Epidermal melanocyte (primary cell): ENCODE data around the gene PCED1B.
"Not testable (repeated sequence)": the region's sequence is repeated elsewhere in the genome, so short reads cannot be mapped to it uniquely, and the experiment has no call there.

Source experiments
- DNase-seq: peaks from one replicate; pipeline ENCODE4 v3.0.0; 2011; ENCODE audit warnings: low spot score; ENCODE audit not compliant: insufficient read length

The PCED1B gene

DNA sequence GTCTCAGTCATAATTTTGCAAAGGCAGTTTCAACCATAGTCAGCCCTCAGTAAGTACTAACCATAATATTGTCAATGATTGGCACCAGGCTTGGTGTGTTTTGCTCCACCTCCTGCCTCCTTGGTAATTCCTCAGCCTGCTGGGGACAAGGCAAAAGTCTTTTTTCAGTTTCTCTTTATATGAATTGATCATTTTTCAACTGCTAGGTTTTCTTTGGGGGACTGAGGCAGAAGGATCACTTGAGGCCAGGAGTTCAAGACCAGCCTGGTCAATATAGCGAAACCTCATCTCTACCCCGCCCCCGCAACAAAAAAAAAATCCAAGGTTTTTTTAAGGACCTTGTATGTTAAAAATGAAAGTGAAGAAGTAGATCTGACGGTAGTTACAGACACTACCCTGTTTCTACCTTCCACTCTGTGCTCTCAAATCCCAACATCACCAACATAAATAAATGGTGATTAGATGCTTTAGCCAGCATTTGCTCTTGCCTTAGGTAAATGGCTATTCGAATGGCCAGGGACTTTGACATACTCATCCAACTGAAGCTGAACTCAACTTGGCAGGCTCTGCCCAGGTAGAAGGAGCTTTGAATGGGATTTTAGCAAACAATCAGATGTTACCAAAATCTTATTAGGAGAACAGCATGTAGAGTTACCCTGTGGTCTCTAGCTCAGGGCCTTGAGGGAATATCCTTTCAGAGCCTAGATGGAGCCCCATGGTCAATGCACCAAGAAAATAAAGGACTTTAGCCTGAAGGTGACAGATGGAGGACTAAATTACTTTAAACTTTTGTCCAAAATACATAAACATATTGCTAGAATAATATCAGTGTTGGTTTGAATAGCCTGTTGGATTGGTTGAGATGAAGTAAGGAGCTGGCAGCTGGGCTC, 127.3 kb downstream of the PCED1B start:
- no peak for DNase-seq

DNA sequence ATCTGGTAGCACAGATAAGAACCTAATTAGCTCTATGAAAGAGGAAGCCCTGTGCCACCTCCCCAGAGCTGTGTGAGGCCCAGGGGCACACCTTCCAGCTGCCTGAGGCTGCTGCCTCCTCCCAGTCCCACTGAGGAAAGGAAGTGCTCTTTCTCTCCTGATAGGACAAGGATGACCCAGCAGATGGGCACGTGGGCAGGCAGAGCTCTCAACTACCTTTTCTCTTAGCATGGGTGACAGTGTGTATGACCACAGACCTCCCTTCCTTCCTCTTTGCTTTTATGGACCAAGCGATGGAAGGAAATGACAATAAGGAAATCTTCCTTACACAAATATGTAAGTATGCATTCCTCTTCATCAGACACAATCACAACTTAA, 127.9 kb downstream of the PCED1B start:
- no peak for DNase-seq

DNA sequence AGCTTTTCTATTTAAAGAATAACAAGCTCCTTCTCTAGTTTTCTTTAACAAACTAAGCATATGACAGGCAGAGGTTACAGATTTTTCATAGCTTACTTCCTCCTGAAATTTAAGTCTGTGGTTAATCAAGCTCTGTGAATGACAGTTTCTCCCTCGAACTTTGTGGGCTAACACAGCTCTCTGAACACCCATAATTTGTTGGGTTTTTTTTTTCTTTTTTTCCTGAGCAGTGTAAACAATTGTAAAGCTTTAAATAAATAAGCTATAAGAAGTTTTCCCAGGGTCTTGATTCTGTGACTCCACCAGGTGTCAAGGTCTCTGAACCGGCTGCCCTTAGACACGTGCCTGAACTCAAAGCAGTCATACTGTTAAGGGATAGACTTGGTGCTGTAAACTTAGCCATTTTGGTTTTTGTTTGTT, 128.4 kb downstream of the PCED1B start:
- no peak for DNase-seq

DNA sequence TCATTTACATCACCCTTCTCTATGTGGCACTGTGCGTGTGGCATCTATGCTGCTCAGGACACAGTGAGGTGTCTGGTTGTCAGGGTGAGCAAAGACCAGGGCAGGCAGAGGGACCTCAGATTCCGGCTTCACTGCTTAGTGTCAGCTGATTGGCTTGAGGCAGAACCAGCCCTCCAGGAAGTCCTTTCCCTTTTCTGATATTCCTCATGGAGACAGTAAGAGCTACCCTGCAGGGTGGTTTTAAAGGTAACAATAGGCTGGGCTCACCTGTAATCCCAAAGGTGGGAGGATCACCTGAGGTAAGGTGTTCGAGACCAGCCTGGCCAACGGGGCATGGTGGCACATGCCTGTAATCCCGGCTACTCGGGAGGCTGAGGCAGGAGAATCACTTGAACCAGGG, 129.6 kb downstream of the PCED1B start:
- no peak for DNase-seq

DNA sequence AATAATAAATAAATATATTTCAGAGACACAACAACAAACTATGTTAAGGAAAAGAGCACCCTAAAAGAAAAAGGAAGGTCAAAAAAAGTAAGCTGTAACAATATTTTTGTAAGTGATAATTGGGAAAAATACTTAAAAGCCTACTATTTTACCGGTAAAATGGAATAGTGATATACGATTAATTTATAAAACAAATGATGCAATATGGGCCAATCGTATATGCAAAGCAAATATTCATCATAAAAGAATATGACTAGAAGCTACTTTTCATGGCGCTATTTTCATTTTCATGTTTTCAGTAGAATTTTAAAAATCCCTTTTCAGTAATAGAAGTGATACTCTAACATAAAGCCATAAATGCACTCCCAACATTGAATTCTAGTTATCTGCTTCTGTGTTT, 131.4 kb downstream of the PCED1B start:
- DNase-seq, result no peak

DNA sequence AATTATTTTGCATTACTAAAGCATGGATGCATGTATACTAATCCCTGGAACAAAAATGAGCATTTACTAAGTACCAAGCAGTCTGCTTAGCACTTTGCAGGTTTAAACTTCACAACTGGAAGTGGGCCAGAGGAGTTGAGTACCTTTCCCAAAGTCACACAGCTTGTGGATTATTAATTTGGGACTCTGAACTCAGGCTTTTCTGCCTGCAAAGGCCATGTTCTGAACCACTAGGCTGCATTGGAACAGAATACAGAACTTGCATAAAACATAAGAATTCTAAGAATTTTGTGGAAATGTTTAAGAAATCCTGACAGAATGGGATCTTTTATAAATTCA, 133.2 kb downstream of the PCED1B start:
- no peak for DNase-seq

DNA sequence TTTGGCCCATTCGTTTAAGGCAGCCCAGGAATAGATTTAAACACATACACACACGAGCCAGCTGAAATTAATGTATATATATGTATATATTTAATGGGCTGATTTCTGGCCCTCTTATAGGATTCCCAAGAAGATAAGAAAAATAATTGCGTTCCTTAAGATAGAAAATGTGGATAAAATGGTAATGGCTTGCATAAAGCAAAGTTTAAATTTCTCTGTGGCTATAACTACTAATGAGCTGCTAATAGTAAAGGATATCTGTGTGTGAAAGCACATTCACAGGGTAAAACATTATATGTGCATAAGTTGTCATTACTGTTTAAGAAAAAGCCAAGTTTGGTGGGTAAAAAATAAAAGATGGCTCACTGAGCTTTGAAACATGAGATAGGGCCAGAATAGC, 134.0 kb downstream of the PCED1B start:
- no peak for DNase-seq

DNA sequence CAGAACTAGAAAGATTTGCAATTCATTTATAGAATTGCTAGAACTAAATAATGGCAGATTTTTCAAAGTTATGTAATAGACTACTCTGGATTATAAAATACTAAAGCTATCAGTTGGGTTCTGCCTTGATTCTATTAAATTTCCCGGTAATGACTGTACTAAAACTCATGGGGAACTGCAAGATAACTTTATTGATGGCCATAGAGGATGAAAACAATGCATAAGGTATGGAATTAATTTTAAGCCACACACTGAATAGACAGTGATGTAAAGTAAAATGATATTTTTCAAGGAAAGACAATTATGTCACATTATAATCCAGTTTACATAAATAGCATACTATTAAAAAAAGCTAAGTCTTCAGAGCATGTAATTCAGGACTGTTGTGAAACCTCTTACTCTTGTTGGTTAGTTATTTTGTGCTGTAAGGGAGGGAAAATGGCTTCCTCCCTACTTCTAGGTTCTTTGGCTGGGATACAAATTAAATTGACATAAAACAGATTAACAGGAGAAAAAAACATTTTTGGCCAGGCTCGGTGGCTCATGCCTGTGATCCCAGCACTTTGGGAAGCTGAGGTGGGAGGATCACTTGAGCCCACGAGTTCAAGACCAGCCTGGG, 134.7 kb downstream of the PCED1B start:
- no peak for DNase-seq

DNA sequence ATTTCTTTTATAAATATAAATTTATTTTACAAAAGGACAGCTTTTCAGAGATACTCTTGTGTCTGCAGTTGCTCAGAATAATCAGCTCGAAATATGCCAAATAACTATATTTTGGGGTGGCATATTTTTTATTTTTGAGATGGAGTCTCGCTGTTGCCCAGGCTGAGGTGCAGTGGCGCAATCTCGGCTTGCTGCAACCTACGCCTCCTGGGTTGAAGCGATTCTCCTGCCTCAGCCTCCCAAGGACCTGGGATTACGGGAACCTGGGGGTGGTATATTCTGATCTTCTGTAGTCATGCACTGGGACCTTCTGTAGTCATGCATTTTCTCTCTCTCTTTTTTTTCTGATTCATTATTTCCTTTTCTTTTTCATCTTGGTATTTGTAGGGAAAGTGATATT, 135.3 kb downstream of the PCED1B start:
- no peak for DNase-seq

DNA sequence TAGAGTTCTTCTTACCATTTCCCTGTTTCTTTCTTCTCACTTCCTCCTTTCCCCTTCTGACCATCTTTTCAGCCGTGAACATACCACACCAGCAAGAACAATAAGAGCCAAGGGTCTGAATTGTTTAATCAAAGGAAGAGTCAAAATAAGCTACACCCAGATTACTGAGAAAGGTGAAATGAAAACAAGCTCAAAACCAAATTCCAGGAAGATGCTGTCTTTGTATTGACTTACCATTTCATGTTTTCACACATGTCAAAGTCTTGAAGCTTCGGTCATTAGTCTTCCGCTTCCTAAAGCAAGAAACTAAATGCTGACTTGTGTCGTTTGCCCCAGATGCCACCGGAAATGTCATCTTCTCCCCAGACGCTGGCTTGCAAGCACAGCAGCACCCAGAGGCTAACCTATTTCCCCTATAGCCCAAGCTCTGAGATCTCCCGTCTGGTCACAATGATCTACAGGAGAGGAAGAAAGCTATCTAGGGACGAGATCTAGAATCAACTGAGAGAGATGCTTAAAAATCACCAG, 136.8 kb downstream of the PCED1B start:
- DNase-seq, result no peak

DNA sequence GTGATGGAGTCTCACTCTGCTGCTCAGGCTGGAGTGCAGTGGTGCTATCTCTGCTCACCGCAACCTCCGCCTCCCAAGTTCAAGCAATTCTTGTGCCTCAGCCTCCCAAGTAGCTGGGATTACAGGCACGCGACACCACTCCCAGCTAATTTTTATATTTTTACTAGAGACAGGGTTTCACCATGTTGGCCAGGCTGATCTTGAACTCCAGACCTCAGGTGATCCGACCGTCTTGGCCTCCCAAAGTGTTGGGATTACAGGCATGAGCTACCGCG, 138.1 kb downstream of the PCED1B start:
- not testable (repeated sequence) for DNase-seq

DNA sequence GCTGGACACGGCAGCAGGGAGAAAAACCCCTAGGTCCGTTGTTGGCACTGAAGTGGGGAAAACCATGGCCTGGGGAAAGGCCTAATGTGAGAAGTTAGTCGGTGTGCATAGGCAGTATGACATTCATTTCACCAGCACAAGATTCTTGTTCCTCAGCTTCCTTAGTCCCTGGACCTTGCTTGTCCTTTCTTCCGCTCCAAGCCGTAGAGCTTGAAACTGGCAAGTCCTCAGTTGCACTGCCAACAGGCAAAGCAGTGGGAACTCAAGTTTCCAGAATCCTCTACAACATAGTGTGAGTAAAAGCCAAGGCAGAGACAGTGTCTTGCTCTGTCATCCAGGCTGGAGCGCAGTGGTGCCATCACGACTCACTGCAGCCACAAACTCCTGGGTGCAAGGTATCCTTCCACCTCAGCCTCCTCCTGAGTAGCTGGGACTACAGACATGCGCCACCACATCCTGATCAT, 138.8 kb downstream of the PCED1B start:
- DNase-seq, result no peak

DNA sequence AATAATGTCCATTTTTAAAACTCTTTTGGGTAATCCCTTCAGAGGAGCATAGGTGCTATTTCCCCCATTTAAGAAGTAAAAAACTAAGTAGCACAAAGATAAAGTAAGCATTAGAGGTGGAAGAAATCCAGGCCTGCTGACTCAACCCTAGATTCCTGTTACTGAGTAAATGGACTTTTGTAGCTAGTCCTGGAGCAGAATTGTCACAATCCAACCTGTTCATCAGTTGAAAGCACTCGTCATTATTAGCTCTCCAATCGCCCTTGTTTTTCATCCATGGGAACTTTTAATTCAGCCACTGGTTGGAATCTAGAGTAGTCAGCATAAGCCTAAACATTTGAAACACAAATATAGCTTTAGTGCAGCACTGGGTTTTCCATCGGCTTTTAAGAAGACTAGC, 139.8 kb downstream of the PCED1B start:
- no peak for DNase-seq

DNA sequence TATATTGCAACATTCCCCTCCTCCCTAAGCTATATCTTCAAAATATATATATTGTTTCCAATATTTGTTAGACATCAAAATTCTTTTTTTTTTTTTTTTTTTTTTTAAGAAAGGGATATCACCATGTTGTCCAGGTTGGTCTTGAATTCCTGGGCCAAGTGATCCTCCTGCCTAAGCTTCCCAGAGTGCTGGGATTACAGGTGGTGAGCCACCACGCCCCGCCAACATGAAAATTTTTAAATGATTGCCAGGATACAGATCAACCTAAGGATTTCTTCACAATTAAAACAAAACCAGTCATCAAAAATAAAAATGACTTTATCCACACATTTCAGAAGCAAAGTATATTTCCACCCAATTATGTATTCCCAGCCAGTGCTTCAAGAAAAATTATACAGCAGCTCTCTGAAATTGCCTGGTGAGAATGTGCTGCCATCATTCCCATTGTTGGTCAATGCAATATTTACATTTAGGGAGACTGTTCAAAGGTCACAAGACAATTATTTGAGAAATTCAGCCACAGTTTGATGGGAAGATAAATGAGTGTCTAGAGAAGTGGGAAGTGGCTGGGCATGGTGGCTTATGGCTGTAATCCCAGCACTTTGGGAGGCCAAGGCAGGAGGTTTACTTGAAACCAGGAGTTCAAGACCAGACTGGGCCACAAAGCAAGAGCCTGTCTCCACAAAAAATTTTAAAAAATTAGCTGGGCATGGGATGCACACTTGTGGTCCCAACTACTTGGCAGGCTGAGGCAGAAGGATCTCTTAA, 142.0 kb downstream of the PCED1B start:
- DNase-seq, result no peak

DNA sequence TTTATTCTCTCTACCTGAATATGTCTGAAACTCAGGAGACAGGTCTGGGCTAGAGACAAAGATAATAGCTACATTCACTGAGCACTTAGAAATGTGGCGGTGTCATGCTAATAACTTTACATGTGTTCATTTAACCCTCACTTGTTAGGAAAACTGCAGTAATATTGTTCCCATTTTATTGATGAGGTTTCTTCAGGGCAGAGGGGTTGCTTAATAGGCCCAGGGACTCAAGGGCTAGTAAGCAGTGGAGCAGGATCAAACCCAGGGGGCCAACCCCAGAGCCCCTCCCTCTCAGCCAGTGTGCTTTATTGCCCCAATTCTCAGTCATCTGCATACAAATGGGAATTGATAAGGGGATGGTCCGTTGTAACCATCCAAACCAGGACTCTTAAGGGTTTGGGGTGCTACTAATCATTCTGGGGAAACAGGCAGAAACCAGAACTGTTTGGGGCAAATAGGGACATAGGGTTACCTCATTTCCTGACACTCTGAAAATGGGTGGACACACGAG, 143.2 kb downstream of the PCED1B start:
- no peak for DNase-seq

DNA sequence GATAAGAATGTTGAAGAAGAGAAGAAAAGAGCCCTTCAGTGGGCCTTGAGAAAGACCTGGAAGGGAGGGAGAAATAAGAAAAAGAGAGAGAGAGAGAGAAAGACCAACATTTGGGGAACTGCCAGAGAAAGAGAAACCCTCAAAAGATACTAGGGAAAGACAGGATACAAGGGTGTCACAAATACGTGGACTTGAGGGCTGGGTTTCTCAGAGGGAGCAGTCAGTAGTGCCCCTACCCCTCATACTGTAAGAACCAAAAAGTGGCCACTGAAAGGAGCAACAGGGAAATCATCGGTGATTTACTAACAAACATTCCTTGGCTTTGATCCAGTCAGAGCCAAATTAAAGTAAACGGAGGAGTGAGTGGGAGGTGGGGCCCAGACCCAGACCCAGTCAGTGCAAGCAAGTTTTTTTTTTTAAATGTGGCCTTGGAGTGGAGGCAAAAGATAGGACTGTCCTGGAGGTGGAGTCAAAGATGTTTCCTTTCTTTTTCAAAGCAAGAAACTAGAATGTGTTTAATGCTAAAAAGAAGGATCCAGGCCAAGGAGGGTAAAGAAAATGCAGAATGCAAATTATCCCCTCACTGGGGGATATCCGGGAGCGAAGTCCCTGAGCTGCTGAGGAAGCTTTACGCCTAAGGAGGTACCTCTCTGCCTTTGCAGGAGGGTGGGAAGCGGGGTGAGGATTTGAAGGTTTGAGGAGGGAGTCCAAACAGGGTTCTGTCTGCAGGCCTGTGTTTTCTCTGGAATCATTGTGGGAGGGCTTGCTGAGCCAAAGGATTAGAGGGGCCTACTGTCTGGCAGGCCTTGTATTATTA, 143.8 kb downstream of the PCED1B start:
- DNase-seq, result no peak

DNA sequence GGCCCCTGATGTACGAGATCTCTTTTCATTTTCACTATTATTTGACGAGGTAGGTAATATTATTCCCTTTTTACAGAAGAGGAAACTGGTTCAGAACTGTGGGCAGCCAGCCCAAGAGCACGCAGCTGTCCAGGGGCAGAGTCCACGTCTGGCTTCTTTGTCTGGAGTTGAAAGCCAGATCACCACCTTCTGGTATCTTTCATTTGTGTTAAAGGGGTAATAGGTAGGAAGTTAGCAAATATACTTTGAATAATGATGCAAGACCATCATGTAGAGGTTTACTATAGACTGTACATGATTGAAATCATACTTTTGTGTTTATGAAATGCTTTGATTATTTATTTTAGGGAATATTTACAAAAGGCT, 144.4 kb downstream of the PCED1B start:
- no peak for DNase-seq

DNA sequence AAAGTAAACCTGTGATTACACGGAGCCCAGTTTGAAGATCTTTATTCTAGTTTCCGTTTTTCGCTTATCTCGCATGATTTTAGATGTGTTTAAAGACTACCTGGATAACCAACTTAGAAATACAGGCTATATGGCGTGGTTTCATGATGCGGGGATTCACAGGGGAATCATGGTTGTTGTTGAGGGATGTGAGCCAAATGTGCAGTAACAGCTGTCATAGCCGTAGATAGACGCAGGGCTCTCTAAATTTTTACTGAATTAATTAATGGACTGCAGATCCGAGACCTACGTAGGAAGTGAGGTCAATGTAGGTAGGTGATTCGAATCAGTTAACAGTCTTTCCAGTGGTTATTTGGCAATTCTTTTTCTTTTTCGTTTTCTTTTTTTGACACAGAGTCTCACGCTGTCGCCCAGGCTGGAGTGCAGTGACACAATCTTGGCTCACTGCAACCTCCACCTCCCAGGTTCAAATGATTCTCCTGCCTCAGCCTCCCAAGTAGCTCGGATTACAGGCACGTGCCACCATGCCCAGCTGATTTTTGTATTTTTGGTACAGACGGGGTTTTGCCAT, 145.2 kb downstream of the PCED1B start:
- no peak for DNase-seq

DNA sequence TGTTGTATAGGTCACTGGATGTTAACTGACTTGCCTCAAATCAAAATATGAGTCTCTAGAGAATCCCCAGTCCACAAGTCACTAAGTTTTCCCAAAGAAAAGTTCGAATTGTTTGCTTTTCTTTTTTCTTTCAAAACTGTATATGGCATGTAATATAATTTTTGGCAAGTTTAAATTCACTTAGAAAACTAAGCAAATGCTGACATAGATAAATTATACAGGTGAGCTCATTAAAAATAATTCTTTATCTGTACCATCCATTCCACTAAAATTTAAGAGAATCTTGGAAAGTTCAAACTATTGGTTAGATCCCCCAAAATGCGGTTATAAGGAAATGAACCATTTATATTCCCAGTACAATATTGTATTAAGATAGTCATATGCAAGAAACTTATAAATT, 145.9 kb downstream of the PCED1B start:
- no peak for DNase-seq

DNA sequence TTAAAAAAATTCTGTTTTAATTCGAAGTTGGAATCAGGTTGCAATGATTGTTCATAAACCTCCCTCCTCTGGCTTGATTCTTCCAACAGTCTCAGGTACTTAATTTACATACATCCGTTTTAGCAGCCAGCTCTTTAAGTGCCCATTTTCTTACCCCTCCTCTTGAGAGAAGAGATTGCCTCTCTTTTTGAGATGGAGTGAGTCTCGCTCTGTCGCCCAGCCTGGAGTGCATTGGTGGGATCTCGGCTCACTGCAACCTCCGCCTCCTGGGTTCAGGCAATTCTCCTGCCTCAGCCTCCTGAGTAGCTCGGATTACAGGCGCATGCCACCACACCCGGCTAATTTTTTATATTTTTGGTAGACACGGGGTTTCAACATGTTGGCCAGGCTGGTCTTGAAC, 146.8 kb downstream of the PCED1B start:
- no peak for DNase-seq

DNA sequence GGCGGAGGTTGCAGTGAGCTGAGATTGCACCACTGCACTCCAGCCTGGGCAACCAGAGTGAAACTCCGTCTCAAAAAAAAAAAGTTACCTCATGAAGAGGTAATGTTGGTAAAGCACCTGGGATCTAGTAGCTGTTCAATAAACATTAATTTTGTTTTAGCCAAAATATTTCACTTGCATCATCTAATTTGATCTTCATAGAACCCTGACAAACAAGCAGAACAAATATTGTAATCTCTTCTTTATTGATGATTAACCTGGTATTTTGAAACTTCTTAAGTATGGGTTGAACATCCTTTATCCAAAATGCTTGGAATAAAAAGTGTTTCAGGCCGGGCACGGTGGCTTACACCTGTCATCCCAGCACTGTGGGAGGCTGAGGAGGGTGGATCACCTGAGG, 149.4 kb downstream of the PCED1B start:
- DNase-seq, result no peak
